ENCODE data around the gene RNPEPL1. TPM values are rescaled to one million over a fixed set of nuclear protein-coding genes. Genes with fewer than 3 reads are reported as not detected.
A peak's percentile ranks its signal among the peaks of the same experiment; 100 is the strongest.

Gene RNPEPL1
- total RNA-seq, 1 donor from 2014 or later: 4.5 TPM

GRCh38 chr2:240622060-240622411 is 53.8 kb downstream of the RNPEPL1 start:
- DNase-seq (ENCODE audit: low spot score in 2 of 2) (no peak), FAIRE-seq (no peak)

- DNase-seq (ENCODE audit: low spot score in 2 of 2): no peak
- no peak for FAIRE-seq
Observed at GRCh38 chr2:240622531-240623235, 54.4 kb downstream of the RNPEPL1 start.

- FAIRE-seq: no peak
- no peak for DNase-seq (ENCODE audit: low spot score in 2 of 2)
Observed at GRCh38 chr2:240623531-240624010, 55.3 kb downstream of the RNPEPL1 start.

- FAIRE-seq (no peak), DNase-seq (ENCODE audit: low spot score in 2 of 2) (no peak)
Observed at GRCh38 chr2:240624011-240624949, 56.0 kb downstream of the RNPEPL1 start.

GRCh38 chr2:240624950-240625621 is 56.8 kb downstream of the RNPEPL1 start, which contains the start of gene GPR35:
GPR35 (plus strand) TSS chr2:240625480; CDS start chr2:240629953, 4,473 bp downstream.
- no peak for FAIRE-seq
- DNase-seq (ENCODE audit: low spot score in 2 of 2): peak in 1 of 2 donors; percentile 58

GRCh38 chr2:240626531-240627300 is 58.4 kb downstream of the RNPEPL1 start:
- FAIRE-seq (no peak), DNase-seq (ENCODE audit: low spot score in 2 of 2) (no peak)

GRCh38 chr2:240627736-240628506 is 59.6 kb downstream of the RNPEPL1 start:
- DNase-seq (ENCODE audit: low spot score in 2 of 2) (no peak), FAIRE-seq (no peak)

GRCh38 chr2:240628507-240628807 is 60.2 kb downstream of the RNPEPL1 start:
- no peak for DNase-seq (ENCODE audit: low spot score in 2 of 2)
- FAIRE-seq: no peak

- no peak for FAIRE-seq
Observed at GRCh38 chr2:240628808-240629618, 60.7 kb downstream of the RNPEPL1 start.

GRCh38 chr2:240629619-240629967 is 61.3 kb downstream of the RNPEPL1 start:
- no peak for DNase-seq (ENCODE audit: low spot score in 2 of 2)
- no peak for FAIRE-seq

More at GRCh38 chr2:240628808-240629618, 60.7 kb downstream of the RNPEPL1 start:
- DNase-seq (ENCODE audit: low spot score in 2 of 2): no peak

- FAIRE-seq: no peak
- DNase-seq (ENCODE audit: low spot score in 2 of 2): no peak
Observed at GRCh38 chr2:240629968-240630770, 61.9 kb downstream of the RNPEPL1 start.

Other genes with a start within 250 kb of the RNPEPL1 start
- 38.7 TPM for gene GPC1, start 132.8 kb upstream of the RNPEPL1 start, total RNA-seq
- 4.9 TPM for gene ANKMY1, start 10.5 kb upstream of the RNPEPL1 start, total RNA-seq
- gene DUSP28, start 8.1 kb upstream of the RNPEPL1 start, total RNA-seq: 9.8 TPM
- 30.6 TPM for gene CAPN10, start 18.2 kb downstream of the RNPEPL1 start, total RNA-seq
- 0.41 TPM for gene GPR35, start 57.0 kb downstream of the RNPEPL1 start, total RNA-seq
- gene AQP12B, start 114.4 kb downstream of the RNPEPL1 start, total RNA-seq: not detected
- not detected for gene AQP12A, start 123.4 kb downstream of the RNPEPL1 start, total RNA-seq

Measured in frontal cortex (tissue), 4 donors.